ENCODE data around the gene PCCA.

DNA sequence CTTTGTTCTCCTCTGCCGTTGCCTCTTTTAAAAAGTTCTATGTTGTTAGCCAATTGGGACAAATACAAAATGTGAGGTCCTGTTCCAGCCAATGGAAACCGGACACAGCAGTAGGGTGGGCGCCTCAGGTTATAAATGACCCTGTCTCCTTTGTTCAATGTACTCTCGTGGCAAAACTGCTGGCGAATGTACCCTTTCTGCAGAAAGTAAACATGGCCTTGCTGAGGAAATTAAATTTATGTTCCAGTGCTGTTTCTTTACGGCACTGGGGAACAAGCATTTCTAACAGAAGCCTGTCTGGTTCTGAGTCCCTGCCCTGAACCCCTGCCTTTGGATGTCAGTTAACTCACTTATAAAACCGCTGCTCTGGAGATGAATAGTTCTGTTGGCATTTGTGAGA, 140.7 kb downstream of the PCCA start:
- TF ChIP-seq, protein P1, sequence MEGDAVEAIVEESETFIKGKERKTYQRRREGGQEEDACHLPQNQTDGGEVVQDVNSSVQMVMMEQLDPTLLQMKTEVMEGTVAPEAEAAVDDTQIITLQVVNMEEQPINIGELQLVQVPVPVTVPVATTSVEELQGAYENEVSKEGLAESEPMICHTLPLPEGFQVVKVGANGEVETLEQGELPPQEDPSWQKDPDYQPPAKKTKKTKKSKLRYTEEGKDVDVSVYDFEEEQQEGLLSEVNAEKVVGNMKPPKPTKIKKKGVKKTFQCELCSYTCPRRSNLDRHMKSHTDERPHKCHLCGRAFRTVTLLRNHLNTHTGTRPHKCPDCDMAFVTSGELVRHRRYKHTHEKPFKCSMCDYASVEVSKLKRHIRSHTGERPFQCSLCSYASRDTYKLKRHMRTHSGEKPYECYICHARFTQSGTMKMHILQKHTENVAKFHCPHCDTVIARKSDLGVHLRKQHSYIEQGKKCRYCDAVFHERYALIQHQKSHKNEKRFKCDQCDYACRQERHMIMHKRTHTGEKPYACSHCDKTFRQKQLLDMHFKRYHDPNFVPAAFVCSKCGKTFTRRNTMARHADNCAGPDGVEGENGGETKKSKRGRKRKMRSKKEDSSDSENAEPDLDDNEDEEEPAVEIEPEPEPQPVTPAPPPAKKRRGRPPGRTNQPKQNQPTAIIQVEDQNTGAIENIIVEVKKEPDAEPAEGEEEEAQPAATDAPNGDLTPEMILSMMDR (IDR thresholded peaks at IDR 0.05) = no peak
- TF ChIP-seq, protein P2, sequence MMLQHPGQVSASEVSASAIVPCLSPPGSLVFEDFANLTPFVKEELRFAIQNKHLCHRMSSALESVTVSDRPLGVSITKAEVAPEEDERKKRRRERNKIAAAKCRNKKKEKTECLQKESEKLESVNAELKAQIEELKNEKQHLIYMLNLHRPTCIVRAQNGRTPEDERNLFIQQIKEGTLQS (CRISPR knock-in tag; conservative IDR thresholded peaks at IDR 0.05) = no peak
